Adrenal gland (tissue), 12 donors: ENCODE results near the gene NOL4L. TPM values are rescaled to one million over a fixed set of nuclear protein-coding genes. Genes with fewer than 3 reads are reported as not detected.

Source experiments
- DNase-seq, 7 donors: peaks; one replicate each; pipeline ENCODE4 v3.0.0-alpha.2; 2019 to 2020
- H3K27ac ChIP-seq, 5 donors: fragments of 200-600 bp; sonication (generic) in 4 of 5; 1 replicate in 3 of 5; 2 replicates in 2 of 5; pipeline versions ENCODE4 v1.5.1 to v1.8.0; 2016 to 2020; ENCODE audit warnings: mild to moderate bottlenecking in 1 of 5
- H3K27me3 ChIP-seq: fragments of 200-600 bp; 2 replicates; pipeline ENCODE4 v1.8.0; 2021
- H3K36me3 ChIP-seq, 2 donors: fragments of 200-600 bp; replicated peaks in 1 of 2; 1 replicate in 1 of 2; 2 replicates in 1 of 2; pipeline versions ENCODE4 v1.5.1 to v1.8.0; 2018 to 2022
- H3K4me1 ChIP-seq, 2 donors: fragments of 200-600 bp; replicated peaks in 1 of 2; 1 replicate in 1 of 2; 2 replicates in 1 of 2; pipeline versions ENCODE4 v1.5.1 to v1.8.0; 2018 to 2021
- H3K4me3 ChIP-seq, 4 donors: fragments of 200-600 bp; sonication (generic) in 3 of 4; one replicate each; pipeline ENCODE4 v1.5.1; 2016 to 2018
- H3K9me3 ChIP-seq, 3 donors: fragments of 200-600 bp; sonication (generic) in 1 of 3; replicated peaks in 1 of 3; 1 replicate in 2 of 3; 2 replicates in 1 of 3; pipeline versions ENCODE4 v1.5.1 to v1.8.0; 2016 to 2021
- CTCF ChIP-seq, 6 experiments: fragments of 450-650 bp in 4 of 6; fragments of 200-600 bp in 2 of 6; sonication (generic) in 1 of 6; IDR thresholded peaks; 1 replicate in 5 of 6; 2 replicates in 1 of 6; pipeline versions ENCODE4 v1.5.1 to v1.8.0; 2016 to 2021; ENCODE audit warnings: antibody characterized with exemption in 6 of 6, mild to moderate bottlenecking in 2 of 6, moderate library complexity in 1 of 6
- POLR2A ChIP-seq, 2 donors: fragments of 450-650 bp; IDR thresholded peaks; one replicate each; pipeline ENCODE4 v1.6.1; 2017; ENCODE audit warnings: antibody characterized with exemption in 2 of 2, mild to moderate bottlenecking in 2 of 2, moderate library complexity in 1 of 2
- WGBS, 4 donors: extraction: QIAGEN DNeasy Blood & Tissue Kit in 2 of 4; methylation state at CpG; one replicate each; pipeline versions ENCODE4 v1.1.5 to v1.1.7; 2013 to 2017; 5-methylcytosine and 5-hydroxymethylcytosine counted together
- intact Hi-C, 2 donors: fragments of 100-400 bp; cut with DNase I; formaldehyde crosslinking; loops; one replicate each; pipeline versions ENCODE4 v1.14.1 to v1.15.0; 2022 to 2023
- polyA plus RNA-seq, 3 donors: library from polyadenylated mRNA; stranded (reverse); fragments of 200-250 nt in 2 of 3; fragments of 350-450 nt in 1 of 3; fragmentation: Illumina TruSeq in 1 of 3; extraction: RNeasy Lipid Tissue Mini Kit (QIAGEN cat#74804) in 1 of 3; gene quantifications; one replicate each; pipeline ENCODE4 v1.2.3, GENCODE V29; 2013 to 2014
- total RNA-seq, 9 donors: library from RNA; depleted of rRNA in 4 of 9; stranded (reverse); fragments of >200 nt in 4 of 9; fragments of 120-200 nt in 1 of 9; fragmentation: NEBNext Ultra II Directional in 1 of 9; extraction: Animal tissue kit (Norgen Biotek cat#: 25700) in 1 of 9; gene quantifications; one replicate each; pipeline versions ENCODE4 v1.1.0 to v1.2.4, GENCODE V29; 2013 to 2023
- donor health status: healthy with polysubstance abuse.
- donor health status: Bipolar disorder and iron deficiency.
- donor health status: DM: yes; HTN: yes; CAD: no.
- donor health status: DM: no; HTN: no; CAD: no.
- donor health status: DM: no; HTN: no; CAD: no.
- donor health status: DM: yes; HTN: yes; CAD: no.

Gene NOL4L
- total and polyA plus RNA-seq, 12 donors: 6.4 to 30.4 (median 15.7) TPM

GRCh38 chr20:32560989-32561830, 23.9 kb downstream of the NOL4L start:
- H3K4me3 ChIP-seq: no peak overlapping the region
- TF ChIP-seq POLR2A (IDR thresholded peaks at IDR 0.05): no peak
- no peak for TF ChIP-seq CTCF (IDR thresholded peaks at IDR 0.05)
- intact Hi-C loops: no loop called here
- H3K27me3 ChIP-seq: no peaks in the 10 kb centered on the region
- H3K36me3 ChIP-seq: no peaks in the 10 kb centered on the region
- peaks cover 0 to 30% of the 10 kb centered on the region in 2 donors for H3K4me1 ChIP-seq
- peak overlapping the region in 1 of 5 donors; percentile 64 for H3K27ac ChIP-seq
- no peak for DNase-seq
- no peaks in the 10 kb centered on the region for H3K9me3 ChIP-seq
- 45 to 61% (median 53%) methylated on average over 9 to 27 of the region's 27 CpGs for WGBS, 4 donors

GRCh38 chr20:32560482-32560988, 24.6 kb downstream of the NOL4L start:
- H3K27me3 ChIP-seq: no peaks in the 10 kb centered on the region
- intact Hi-C loops: no loop called here
- DNase-seq: no peak
- no peak overlapping the region for H3K4me3 ChIP-seq
- peak overlapping the region in 1 of 5 donors; percentile 64 for H3K27ac ChIP-seq
- no peaks in the 10 kb centered on the region for H3K36me3 ChIP-seq
- no peaks in the 10 kb centered on the region for H3K9me3 ChIP-seq
- 74 to 100% (median 77%) methylated on average over 5 to 9 of the region's 9 CpGs for WGBS, 4 donors
- TF ChIP-seq POLR2A (IDR thresholded peaks at IDR 0.05) (no peak), CTCF (IDR thresholded peaks at IDR 0.05) (no peak)
- peaks cover 0 to 31% of the 10 kb centered on the region in 2 donors for H3K4me1 ChIP-seq

- TF ChIP-seq POLR2A (IDR thresholded peaks at IDR 0.05) (no peak), CTCF (IDR thresholded peaks at IDR 0.05) (no peak)
- Histone ChIP-seq H3K27me3 (no peaks in the 10 kb centered on the region), H3K4me3 (no peak overlapping the region), H3K4me1 (peaks cover 0 to 27% of the 10 kb centered on the region in 2 donors), H3K27ac (peak overlapping the region in 1 of 5 donors; percentile 64), H3K36me3 (no peaks in the 10 kb centered on the region), H3K9me3 (no peaks in the 10 kb centered on the region)
- WGBS, 4 donors: 81 to 90% (median 85%) methylated on average over 6 to 21 of the region's 21 CpGs
- DNase-seq: no peak
- intact Hi-C loops: no loop called here
Observed at GRCh38 chr20:32559753-32560380, 25.3 kb downstream of the NOL4L start.

- no peaks in the 10 kb centered on the region for H3K9me3 ChIP-seq
- H3K27ac ChIP-seq: peak overlapping the region in 1 of 5 donors; percentile 64
- H3K36me3 ChIP-seq: no peaks in the 10 kb centered on the region
- H3K4me3 ChIP-seq: no peak overlapping the region
- TF ChIP-seq POLR2A (IDR thresholded peaks at IDR 0.05) (no peak), CTCF (IDR thresholded peaks at IDR 0.05) (no peak)
- no peaks in the 10 kb centered on the region for H3K27me3 ChIP-seq
- intact Hi-C loops: no loop called here
- peaks cover 0 to 24% of the 10 kb centered on the region in 2 donors for H3K4me1 ChIP-seq
- no peak for DNase-seq
- 75 to 83% (median 81%) methylated on average over 6 to 7 of the region's 7 CpGs for WGBS, 4 donors
Observed at GRCh38 chr20:32559205-32559752, 25.9 kb downstream of the NOL4L start.
